Upper lobe of left lung (tissue), 4 donors: ENCODE data around the gene BAIAP2L1.

Source experiments
- EP300 ChIP-seq, 4 donors: sonication (generic); formaldehyde crosslinking; IDR thresholded peaks; one replicate each; pipeline ENCODE4 v1.5.1; 2017; ENCODE audit warnings: antibody characterized with exemption in 4 of 4, control low read depth in 2 of 4
- POLR2A ChIP-seq, 4 donors: fragments of 450-650 bp; IDR thresholded peaks; one replicate each; pipeline ENCODE4 v1.5.1; 2016 to 2017; ENCODE audit warnings: antibody characterized with exemption in 4 of 4, mild to moderate bottlenecking in 2 of 4
- POLR2AphosphoS5 ChIP-seq, 2 donors: sonication (generic); formaldehyde crosslinking; IDR thresholded peaks; one replicate each; pipeline ENCODE4 v1.5.1; 2017; ENCODE audit warnings: antibody characterized with exemption in 2 of 2
- TF ChIP-seq, protein P1 (sequence below), 6 experiments: fragments of 450-650 bp in 4 of 6; fragments of 200-600 bp in 2 of 6; sonication (generic) in 2 of 6; IDR thresholded peaks; one replicate each; pipeline ENCODE4 v1.5.1; 2016 to 2019; ENCODE audit warnings: antibody characterized with exemption in 6 of 6

- no peak for TF ChIP-seq POLR2A (IDR thresholded peaks at IDR 0.05)
- TF ChIP-seq, protein P1, sequence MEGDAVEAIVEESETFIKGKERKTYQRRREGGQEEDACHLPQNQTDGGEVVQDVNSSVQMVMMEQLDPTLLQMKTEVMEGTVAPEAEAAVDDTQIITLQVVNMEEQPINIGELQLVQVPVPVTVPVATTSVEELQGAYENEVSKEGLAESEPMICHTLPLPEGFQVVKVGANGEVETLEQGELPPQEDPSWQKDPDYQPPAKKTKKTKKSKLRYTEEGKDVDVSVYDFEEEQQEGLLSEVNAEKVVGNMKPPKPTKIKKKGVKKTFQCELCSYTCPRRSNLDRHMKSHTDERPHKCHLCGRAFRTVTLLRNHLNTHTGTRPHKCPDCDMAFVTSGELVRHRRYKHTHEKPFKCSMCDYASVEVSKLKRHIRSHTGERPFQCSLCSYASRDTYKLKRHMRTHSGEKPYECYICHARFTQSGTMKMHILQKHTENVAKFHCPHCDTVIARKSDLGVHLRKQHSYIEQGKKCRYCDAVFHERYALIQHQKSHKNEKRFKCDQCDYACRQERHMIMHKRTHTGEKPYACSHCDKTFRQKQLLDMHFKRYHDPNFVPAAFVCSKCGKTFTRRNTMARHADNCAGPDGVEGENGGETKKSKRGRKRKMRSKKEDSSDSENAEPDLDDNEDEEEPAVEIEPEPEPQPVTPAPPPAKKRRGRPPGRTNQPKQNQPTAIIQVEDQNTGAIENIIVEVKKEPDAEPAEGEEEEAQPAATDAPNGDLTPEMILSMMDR (IDR thresholded peaks at IDR 0.05): no peak
- TF ChIP-seq EP300 (IDR thresholded peaks at IDR 0.05): no peak
- no peak for TF ChIP-seq POLR2AphosphoS5 (IDR thresholded peaks at IDR 0.05)
Measured at GRCh38 chr7:98242342-98242741, 158.5 kb downstream of the BAIAP2L1 start.
